Activated naive CD4-positive, alpha-beta T cell treated with anti-CD3 and anti-CD28 coated beads, Interleukin-2, amount 50 U/mL, for 72 hours (primary cell): ENCODE measurements around the gene COPE. TPM values are rescaled to one million over a fixed set of nuclear protein-coding genes. Genes with fewer than 3 reads are reported as not detected.
"Not testable (repeated sequence)": the region's sequence is repeated elsewhere in the genome, so short reads cannot be mapped to it uniquely, and the experiment has no call there.

Source experiments
- ATAC-seq, 2 donors: fragments of 150-1000 bp; cut with Tn5 transposase; 2 replicates each; pipeline ENCODE4 v1.10.0; 2021; ENCODE audit warnings: mild to moderate bottlenecking in 2 of 2, moderate library complexity in 2 of 2
- DNase-seq, 2 donors: peaks; one replicate each; pipeline ENCODE4 v3.0.0; 2021 to 2022; ENCODE audit warnings: low spot score in 2 of 2
- H3K27ac Mint-ChIP-seq, 2 donors: one replicate each; pipeline ENCODE4 v1.8.0; 2022; ENCODE audit warnings: mild to moderate bottlenecking in 2 of 2, mixed read lengths in 2 of 2
- H3K36me3 Mint-ChIP-seq, 2 donors: one replicate each; pipeline ENCODE4 v1.8.0; 2022; ENCODE audit warnings: mixed read lengths in 2 of 2
- H3K9me3 Mint-ChIP-seq, 2 donors: one replicate each; pipeline ENCODE4 v1.8.0; 2022; ENCODE audit warnings: mixed read lengths in 2 of 2
- total RNA-seq, 2 donors: library from RNA; stranded (reverse); gene quantifications; one replicate each; pipeline ENCODE4 v1.2.3, GENCODE V29; 2022

COPE gene
- total RNA-seq, 2 donors from 2014 or later = 147 to 190 TPM

DNA sequence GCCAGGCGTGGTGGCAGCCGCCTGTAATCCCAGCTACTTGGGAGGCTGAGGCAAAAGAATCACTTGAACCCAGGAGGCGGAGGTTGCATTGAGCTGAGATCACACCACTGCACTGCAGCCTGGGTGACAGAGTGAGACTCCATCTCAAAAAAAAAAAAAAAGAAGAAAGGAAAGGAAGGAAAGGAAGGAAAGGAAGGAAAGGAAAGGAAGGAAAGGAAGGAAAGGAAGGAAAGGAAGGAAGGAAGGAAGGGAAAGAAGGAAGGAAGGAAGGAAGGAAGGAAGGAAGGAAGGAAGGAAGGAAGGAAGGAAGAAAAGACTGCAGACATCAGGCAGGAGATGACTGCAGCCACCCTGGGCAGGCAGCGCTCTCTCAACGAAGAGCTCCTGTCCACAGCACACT is 16.7 kb downstream of the COPE start:
- DNase-seq, H3K9me3 Mint-ChIP-seq, H3K36me3 Mint-ChIP-seq, ATAC-seq: not testable (repeated sequence)
- H3K27ac Mint-ChIP-seq = peak overlapping the region in 1 of 2 donors; percentile 80

GRCh38 chr19:18901491-18901890 is 17.7 kb downstream of the COPE start:
- no peaks in the 10 kb centered on the region for H3K36me3 Mint-ChIP-seq
- H3K27ac Mint-ChIP-seq = no peak overlapping the region
- DNase-seq = no peak
- no peak for ATAC-seq
- H3K9me3 Mint-ChIP-seq = no peaks in the 10 kb centered on the region

- no peaks in the 10 kb centered on the region for H3K9me3 Mint-ChIP-seq
- H3K36me3 Mint-ChIP-seq = no peaks in the 10 kb centered on the region
- ATAC-seq (no peak), DNase-seq (no peak)
- H3K27ac Mint-ChIP-seq = no peak overlapping the region
Observed at GRCh38 chr19:18900700-18901481, 18.3 kb downstream of the COPE start.

GRCh38 chr19:18899624-18900560 is 19.3 kb downstream of the COPE start:
- no peak for DNase-seq
- Mint-ChIP-seq H3K9me3 (no peaks in the 10 kb centered on the region), H3K36me3 (no peaks in the 10 kb centered on the region), H3K27ac (no peak overlapping the region)
- no peak for ATAC-seq

GRCh38 chr19:18898607-18899408 is 20.4 kb downstream of the COPE start:
- H3K9me3 Mint-ChIP-seq = no peaks in the 10 kb centered on the region

DNA sequence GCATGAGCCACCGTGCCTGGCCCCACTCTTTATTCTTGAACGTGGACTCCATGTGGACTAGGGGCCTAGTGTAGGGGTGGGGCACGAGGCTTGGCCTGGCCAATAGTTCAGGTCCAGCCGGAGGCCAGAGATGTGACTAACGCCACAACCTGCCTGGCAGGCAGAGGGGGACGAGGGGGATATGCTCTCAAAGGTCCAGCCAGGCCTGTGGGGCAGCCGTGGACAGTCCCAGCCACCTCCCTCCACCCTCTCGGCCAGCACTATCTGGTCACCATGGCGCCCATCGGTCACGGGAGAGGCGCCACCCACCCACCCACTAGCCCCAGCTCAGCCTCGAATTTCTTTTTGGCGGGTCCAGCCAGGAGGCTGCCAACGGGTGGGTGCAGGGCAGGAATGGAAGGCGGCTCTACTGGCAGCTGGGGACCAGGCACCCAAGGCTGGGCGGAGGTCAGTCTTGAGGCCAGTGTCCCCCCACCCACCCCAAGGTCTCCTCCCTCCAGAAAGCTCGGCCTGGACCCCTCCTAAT is 21.0 kb downstream of the COPE start:
- DNase-seq (no peak), ATAC-seq (no peak)
- no peaks in the 10 kb centered on the region for H3K9me3 Mint-ChIP-seq
- H3K36me3 Mint-ChIP-seq = no peaks in the 10 kb centered on the region
- no peak overlapping the region for H3K27ac Mint-ChIP-seq

More at GRCh38 chr19:18898607-18899408, 20.4 kb downstream of the COPE start:
- Mint-ChIP-seq H3K36me3 (no peaks in the 10 kb centered on the region), H3K27ac (no peak overlapping the region)
- DNase-seq (no peak), ATAC-seq (no peak)

DNA sequence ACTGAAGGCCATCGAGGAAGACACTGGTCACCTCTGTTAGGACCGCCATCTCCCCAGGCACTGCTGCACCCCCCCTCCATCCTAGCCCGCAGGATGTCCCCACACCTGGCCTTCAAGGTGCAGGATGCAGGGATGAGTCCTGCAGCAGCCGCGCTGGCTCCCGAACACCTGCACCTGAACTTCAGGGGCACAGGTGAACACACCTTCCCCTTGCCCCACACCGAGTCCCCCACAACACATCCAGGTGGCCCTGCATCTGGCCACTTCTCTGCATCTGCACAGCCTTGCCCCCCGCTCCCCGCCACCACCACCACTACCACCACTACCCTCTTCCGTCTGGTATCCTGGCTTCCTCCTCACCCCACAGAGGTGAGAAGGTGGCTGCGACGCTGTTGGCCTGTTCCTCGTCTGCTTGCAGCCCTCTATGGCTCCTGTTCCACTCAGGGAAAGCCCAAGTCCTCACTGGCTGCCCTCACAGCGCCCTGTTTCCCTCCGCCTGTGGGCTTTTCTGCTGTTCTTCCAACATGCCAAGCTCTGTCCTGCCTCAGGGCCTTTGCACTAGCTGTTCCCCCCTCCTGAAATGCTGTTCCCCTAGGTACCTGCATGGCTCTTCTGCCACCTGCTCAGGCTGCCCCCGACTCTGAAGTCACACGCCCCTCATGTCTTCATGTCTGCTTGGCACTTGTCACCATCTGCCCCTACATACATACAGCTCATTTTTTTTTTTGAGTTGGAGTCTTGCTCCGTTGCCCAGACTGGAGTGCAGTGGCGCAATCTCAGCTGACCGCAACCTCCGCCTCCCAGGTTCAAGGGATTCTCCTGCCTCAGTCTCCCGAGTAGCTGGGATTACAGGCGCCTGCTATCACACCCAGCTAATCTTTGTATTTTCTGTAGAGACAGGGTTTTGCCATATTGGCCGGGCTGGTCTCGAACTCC is 21.8 kb downstream of the COPE start:
- no peak for ATAC-seq
- H3K9me3 Mint-ChIP-seq = no peaks in the 10 kb centered on the region
- no peak overlapping the region for H3K27ac Mint-ChIP-seq
- DNase-seq = no peak
- H3K36me3 Mint-ChIP-seq = no peaks in the 10 kb centered on the region

DNA sequence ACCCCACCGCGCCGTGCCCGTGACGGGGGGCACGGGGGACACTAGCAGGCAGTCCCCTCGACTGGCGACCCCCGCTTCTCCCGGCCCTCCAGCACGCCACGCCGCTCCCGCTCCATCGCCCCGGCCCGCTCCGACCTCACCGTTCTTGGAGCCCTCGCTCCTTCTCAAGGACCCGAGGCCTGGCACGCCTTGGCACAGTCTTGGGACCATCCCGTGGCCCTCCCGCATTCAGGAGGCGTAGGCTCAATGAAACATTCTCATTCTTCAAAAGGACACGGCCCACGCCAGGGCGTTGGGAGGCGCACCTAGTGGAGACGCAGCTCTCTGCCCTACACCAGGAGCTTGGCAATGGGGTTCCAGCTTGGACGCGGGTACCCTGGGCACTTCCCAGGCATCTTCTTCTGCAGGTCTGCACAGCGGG is 22.8 kb downstream of the COPE start:
- DNase-seq = no peak
- ATAC-seq = no peak
- no peaks in the 10 kb centered on the region for H3K36me3 Mint-ChIP-seq
- H3K9me3 Mint-ChIP-seq = no peaks in the 10 kb centered on the region
- no peak overlapping the region for H3K27ac Mint-ChIP-seq

- ATAC-seq = peak in 1 of 2 donors; percentile 38
Observed at GRCh38 chr19:18895824-18896341, 23.3 kb downstream of the COPE start, which contains the start of gene CERS1. TSS of gene CERS1 (minus strand) at chr19:18896158. CDS start at chr19:18896072, 86 bp downstream.

DNA sequence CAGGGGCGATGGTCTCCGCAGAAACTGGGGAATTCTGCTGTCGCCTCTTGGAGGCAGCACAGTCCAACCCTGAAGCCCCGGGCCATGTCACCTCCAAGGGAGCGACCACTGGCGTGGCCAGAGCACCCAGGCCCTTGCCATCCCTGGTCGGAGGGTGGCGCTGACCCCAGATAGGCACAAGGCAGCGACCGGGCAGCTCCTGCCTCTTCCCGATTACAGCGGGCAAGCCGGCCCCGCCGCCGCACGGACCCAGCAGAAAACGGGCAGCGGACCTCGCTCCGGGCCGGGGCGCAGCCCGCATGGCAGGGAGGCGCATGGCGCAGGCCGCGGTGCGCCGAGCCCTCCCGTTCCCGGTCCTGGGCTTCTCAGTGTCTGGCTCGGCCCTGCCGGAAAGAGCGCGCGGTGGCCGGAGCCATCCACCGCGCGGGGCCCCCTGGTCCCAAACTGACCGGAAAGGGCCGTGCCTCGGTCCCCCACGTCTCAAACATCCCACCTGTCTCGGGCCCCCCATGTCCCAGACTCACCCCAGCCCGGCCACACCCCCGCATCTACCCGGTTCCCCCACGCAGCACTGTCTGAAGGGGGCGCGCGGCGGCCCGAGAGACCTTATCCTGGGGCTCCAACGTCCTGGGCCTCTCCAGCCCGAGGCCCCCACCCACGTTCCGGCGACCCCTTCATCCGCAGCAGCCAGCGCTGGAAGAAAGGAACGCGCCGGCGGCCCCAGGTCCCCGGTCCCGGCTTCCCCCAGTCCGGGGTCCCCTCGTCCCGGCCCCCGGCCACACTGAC is 24.0 kb downstream of the COPE start:
- Mint-ChIP-seq H3K9me3 (no peaks in the 10 kb centered on the region), H3K27ac (no peak overlapping the region), H3K36me3 (no peaks in the 10 kb centered on the region)
- DNase-seq = no peak
- peak; percentile 14 to 30 for ATAC-seq

More at GRCh38 chr19:18895824-18896341, 23.3 kb downstream of the COPE start, which contains the start of gene CERS1:
- no peak for DNase-seq
- Mint-ChIP-seq H3K36me3 (no peaks in the 10 kb centered on the region), H3K9me3 (no peaks in the 10 kb centered on the region), H3K27ac (no peak within 1 kb of the TSS)

GRCh38 chr19:18894254-18895037 is 24.7 kb downstream of the COPE start:
- H3K9me3 Mint-ChIP-seq = no peaks in the 10 kb centered on the region
- ATAC-seq (no peak), DNase-seq (no peak)
- no peaks in the 10 kb centered on the region for H3K36me3 Mint-ChIP-seq
- H3K27ac Mint-ChIP-seq = no peak overlapping the region

- ATAC-seq (no peak), DNase-seq (no peak)
- Mint-ChIP-seq H3K36me3 (no peaks in the 10 kb centered on the region), H3K9me3 (no peaks in the 10 kb centered on the region), H3K27ac (no peak overlapping the region)
Observed at GRCh38 chr19:18893587-18894253, 25.5 kb downstream of the COPE start.

DNA sequence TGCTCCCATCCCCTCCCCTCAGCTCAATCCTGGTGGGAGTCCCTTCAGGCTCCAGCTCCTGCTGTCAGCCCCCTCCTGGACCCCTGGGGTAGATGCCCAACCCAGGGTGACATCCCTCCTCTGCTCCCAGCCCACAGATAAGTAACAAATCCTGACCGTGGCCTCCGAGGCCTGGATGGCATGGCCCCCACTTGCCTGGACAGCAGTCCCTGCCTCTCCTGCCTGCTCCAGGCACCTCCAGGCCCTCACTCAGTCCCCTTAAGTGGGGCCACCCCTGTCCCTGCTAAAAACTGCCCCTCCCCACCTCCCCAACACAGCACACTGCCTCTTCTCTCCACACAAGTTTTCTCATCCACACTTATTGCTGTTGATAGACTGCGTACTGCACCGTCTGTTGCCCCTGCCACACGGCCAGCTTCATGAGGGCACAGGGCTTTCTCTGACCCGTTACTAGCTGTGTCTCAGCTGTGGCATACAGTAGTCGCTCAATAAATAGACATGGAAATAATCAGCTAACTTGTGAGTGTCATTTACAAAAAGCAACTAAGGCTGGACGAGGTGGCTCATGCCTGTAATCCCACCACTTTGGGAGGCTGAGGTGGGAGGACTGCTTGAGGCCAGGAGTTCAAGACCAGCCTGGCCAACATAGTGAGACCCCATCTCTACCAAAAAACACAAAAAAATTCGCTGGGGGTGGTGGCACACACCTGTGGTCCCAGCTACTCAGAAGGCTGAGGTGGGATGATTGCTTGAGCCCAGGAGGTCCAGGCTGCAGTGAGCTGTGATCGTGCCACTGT is 29.0 kb downstream of the COPE start:
- no peak for ATAC-seq
- Mint-ChIP-seq H3K36me3 (no peaks in the 10 kb centered on the region), H3K9me3 (no peaks in the 10 kb centered on the region), H3K27ac (no peak overlapping the region)
- no peak for DNase-seq
